CD4-positive, alpha-beta T cell treated with Interleukin-6 for 4 hours (primary cell): Measurements from ENCODE around the gene GIPC3.

ENCODE experiments used
- DNase-seq: peaks from one replicate; pipeline ENCODE4 v3.0.0-alpha.2; 2020; ENCODE audit warnings: mixed read lengths

Gene GIPC3

DNA sequence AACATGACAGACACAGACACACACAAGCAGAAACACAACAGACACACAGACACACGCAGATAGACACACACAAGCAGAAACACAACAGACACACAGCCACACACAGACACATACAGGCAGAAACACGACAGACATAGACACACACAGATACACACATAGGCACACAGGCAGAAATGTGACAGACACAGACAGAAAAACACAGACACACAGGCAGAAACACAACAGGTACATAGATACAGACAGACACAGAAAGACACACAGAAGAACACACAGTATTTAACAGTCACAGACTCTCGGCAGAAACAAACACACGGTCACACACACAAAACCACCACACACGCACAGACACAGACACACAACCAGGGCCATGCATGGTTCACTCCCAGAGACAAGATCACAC lies 20.5 kb downstream of the GIPC3 start:
- DNase-seq, result no peak

DNA sequence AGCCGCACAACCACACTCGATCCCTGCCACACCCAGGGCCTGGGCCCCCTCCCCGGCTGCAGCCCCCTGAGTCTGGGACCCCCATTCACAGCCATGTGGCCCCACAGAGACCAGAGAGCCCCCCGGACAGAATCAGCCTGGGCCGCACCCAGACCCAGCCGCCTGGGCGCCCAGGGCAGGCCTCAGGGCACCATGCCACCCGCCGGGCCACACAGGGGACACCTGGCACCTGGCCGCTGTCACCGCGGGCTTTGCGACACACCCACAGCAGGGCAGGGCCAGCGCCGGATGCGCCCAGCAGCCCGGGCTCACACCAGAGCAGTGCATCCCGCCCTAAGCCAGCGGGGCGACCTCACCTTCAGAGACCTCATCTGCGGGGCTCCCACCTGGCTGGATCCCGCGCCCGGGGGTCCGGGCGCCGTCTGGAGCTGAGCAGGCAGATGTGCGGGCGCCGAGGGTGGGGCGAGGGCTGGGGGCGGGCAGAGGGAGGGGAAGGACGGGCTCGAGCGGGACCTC lies 21.0 kb downstream of the GIPC3 start:
- DNase-seq, result peak; percentile 55

DNA sequence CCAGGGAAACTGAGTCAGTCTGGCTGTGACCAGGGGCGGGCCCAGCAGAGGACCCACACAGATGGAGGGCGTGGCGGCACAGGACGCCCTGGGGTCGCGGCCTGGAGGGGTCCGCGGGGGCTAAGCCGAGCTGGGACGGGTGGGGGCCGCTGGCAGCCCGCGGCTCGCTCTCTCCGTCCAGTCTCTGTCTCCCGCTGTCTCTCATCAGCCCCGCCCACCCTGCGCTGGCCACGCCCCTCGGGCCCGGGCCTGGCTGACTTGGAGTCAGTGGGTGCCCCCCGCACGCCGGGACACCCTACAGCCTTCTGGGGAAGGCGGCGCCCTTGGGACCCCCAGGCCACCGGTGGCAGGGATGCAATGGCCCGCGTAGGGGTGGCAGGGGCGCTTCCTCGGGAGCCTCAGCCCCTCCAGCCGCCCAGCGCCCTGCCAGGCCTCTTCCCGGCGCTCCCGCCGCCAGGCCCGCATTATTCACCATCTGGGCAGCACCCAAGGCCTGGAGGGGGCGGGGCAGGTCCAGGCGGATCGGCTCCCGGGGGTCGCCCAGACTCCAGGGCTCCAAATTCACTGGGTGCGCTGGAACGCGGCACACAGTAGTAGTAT lies 21.5 kb downstream of the GIPC3 start, which contains the start of gene TBXA2R:
TSS of gene TBXA2R (minus strand) at position 186 of the 600 bp plus-strand sequence. CDS start 6,241 bp downstream, outside the sequence.
- peak; percentile 72 for DNase-seq

DNA sequence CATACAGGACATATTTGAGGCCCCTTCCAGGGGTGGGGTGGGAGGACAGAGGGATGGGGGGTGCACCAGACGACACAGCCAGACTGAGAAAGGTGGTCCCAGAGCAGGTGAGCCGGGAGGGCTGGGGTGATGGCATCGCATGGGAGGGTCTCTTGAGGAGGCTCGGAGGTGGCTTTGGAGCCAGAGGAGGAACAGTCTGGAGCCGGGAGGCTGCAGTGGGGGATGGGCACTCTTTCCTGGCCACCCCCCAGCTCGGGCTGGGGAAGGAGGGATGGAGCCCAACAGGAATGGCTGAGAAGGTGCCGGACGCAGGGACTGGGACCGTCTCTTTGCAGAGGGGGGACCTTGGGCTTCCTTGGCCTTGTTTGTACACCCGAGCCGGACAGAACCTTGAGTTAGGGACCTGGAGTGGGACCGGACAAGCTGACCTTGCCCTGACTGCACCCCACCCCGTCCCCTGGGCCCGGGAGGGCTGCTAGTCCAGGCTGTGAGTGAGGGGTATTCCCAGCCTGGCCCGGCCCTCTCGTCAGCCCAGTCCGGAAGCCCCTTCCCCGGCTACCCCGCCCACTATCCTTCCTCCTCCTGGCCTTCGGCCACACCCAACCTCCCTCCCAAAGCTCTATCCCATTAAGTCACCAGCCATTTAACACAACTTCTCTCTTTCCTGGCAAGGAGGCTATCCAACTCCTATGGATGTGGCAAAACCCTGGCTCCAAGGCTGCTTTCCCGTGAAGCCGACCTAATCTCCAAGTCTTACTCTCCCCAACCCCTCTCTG lies 22.2 kb downstream of the GIPC3 start:
- DNase-seq, result no peak

DNA sequence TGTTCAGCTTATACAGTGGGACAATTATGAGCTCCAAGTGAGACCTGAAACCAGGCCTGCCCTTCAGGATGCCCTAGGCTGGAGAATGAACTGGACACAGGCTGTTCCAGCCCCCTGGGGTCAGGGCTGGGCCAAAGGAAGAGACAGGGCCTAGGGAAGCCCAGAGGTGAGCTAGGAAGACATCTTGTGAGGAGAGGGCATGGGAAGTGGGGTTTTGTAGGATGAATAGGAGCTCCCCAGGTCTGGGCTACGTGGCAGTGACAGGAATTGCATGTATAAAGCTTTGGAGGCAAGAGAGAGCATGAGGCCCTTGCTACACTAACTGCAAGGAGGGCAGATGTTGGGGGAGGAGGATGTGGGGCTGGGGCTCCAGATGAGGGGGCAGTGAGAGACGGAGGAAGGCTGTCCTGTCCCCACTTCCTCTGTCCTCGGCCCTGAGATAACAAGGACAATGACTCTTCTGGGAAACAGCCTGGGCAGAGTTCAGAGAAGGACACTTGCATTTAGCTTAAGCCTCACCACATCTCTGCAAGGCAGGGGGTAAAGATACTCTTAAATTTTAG lies 22.9 kb downstream of the GIPC3 start:
- DNase-seq, result no peak

DNA sequence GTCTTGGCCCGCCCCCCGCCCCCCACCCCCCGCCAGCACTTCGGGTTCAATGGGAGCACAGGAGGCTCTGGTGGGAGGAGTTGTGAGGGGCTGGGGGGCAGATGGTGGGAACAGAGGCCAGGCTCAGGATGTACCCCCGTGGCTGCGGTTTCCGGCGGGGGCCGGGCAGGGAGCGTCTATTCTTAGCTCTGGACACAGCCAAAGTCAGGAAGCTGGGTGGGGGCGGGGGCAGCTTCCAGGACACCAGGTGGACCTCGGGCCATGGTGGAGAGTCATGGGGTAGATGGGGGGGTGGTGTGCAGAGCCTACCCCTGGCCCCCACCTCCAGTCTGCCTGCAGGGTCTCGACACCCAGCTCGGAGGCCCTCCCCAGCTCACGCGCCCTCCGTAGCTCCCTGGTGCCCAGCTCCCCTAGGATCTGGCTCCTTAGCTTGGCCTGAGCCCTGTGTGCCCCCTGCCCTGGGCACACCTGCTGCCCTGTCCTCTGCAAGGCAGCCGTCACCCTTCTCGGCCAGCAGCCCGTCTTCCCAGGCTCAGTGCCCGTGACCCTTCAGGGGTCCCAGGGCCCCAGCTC lies 23.6 kb downstream of the GIPC3 start:
- DNase-seq, result no peak

DNA sequence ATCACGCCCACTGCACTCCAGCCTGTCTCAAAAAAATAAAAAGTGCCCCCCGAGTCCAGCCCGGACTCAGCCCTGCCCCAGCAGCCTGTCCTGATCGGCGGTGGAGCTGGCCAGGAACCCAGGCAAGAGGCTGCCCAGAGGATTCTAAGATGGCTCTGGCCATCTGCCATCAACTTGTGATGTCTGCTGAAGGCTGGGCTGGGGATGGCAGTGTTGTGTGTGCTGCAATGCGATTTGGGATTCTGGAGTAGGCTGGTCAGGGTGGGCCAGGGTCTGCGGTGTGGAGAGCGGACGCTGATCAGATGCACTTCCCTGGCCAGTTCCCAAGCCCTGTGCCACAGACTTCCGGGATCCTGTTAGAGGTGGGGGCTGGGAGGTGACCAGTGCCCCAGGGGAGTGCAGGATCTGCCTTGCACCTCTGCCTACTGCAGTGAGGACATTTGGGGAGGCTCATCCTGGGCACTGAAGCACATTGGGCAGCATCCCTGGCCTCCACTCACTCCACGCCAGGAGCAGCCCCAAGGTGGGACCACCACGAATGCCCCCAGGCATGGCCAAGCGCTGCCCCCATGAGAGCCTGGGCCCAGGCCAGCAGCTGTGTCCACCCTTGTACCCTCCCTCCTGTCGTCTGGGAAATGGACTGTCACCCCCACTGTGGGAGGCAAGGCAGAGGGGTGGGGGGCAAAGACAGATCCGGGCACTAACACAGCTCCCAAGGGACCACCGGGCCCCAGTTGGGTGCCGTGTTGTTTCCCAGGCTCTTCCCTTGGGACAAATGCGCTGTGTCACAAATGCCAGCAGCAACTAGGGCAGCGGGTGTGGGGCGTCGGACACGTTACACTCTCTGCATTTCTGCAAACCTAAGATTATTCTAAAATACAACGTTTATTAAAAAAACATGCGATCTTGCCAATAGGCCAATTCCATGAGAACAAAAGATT lies 24.8 kb downstream of the GIPC3 start:
- DNase-seq, result no peak

DNA sequence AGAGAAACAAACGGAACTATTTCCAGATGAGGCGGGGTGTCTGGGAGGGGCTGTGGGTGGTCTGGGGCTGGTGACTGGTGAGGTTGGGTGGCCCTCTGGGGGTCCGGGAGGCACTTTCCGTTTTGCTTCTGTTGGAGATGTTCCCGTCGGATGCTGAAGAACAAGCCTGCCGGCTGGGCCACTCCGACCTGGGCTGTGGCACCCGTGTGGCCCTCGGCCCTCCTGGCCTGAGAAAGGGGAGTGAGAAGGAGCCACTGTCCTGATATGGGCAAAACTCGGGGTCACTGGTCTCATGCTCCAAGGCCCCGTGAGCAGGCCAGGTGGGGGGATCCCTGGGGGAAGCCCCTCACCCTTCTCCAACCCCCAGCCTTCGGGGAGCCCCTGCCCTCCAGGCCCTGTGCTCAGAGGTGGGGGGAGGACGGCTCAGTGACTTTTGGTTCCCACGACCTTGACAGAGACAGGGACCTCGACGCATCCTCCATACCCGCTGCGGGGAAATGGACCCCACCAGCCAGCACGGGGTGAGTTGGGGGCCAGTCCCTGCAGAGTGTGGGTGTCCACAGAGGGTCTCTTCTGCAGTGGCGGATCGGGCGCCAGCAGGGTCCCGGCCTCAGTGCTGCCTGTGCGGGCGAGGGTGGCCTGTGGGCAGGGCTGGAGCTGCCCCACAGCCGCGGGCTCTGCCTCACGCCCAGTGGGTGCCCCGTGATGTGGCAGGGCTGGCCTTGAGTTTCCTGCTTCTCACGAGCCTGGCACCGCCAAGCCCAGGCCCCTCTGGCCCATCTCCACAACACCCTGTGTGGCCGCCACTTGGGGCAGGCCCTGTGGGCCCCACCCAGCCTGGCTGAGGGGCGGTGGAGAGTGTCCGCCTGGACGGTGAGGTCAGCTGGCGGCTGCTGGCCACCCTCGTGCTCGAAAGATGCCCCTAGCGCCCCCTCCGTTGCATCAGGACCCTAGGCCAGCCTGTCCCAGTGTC lies 25.8 kb downstream of the GIPC3 start:
- DNase-seq, result no peak

DNA sequence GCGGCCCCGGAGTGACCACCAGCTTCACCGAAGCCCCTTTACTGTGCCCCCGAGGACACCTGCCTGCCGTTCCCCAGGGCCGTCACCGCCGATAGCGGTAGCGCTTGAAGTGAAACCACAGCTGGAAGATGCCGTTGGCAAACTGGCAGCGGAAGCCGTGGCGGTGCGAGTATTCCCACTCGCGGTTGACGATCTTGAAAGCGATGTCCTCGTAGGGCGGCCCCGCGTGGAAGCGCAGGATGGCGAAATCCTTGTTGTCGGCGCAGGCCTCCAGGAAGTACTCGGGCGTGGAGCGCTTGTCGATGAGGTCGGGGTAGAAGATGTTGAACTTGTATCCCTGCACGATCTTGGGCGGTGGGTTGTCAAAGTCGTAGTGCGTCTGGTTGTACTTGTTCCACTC lies 26.6 kb downstream of the GIPC3 start:
- no peak for DNase-seq

DNA sequence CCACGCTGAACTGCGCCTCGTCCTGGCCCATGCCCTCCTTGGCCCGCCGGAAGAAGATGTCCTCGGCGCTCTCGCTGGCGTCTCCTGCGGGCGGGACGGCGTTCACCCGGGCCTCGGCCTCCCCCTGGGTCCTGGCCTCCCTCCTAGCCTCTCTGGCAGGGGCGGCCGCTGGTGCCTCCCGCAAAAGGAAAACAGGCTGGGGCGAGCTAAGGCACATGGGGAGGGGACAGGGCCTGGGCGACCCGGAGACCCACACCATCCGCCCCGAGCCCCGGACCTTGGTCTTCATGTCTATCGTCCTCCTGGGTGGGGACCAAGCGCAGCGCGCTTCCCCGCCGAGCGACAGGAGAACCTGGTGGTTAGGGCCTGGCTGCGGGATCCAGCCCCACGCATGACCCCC lies 27.1 kb downstream of the GIPC3 start:
- DNase-seq, result no peak

DNA sequence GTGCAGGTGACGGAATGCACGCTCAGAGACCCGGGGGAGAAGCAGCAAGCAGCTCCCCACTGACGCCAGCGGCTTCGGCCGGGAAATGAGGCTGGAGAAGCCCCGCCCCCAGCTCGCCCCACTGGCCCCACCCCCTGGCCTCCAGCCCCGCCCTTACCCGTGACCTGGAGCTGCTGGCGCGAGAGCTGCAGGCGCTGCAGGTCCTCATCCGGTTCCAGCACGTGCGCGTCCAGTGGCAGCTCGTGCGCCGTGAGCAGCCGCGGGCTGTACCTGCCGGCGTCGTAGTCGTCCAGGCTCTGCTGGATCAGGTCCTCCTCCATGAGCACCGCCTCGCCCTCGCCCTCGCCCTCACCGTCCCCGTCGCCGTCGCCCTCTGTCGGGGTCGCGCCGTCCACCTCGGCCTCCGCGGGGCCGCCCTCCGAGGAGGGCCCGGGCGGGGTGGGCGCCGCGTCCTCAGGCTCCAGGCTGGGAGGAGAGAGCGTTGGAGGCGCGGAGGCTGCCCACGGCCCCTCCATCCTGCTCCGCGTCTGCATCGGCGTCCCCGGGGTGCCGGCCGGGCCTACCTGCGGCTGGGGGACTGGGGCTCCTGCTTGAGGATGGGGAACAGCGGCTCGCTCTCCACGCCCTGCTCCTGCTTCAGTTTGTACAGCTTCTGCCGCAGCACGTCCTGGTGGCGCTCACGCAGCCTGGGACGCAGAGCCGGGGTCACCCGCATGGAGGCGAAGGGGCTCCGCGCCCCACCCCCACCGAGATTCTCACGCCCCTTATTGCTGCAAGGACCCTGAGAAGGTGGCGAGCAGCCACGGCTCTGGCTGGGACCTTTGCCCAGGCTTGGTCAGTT lies 27.8 kb downstream of the GIPC3 start:
- DNase-seq, result no peak

DNA sequence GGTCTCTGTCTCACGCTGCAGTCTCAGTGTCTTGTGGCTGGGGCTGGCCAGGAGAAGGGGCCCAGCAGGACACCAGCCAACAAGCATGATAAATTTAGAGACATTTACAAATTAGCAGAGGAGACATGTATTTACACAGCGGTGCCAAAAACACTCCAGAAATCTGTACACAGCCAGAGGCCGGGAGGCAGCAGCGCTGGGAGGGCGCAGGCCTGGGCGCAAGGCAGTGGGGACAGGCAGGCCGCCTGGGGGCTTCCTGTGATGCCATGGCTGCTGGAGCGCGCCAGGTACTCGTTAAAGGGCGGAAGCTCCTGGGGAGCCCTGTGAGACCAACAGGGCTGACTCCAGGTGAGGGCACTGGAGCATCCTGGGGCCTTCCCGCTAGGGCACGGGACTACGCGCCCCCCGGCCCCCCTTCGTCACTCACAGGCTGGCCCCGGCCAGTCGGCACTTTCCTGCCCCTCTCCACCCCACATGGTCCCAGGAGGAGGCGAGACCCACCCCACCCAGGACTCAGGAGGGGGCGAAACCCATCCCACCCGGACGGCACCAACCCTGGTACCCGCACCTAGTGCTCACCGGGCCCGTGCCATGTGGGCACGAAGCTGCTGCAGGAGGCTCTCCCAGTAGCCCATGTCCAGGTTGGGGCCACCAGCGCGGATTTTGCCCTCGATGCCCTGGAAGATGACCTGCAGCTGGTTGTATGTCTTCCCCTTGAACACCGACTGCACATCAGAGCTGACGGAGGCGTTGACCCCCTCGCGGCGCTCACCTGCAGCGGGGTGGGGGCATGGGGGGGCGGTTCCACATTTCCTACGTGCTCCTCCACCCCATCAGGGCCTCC lies 28.8 kb downstream of the GIPC3 start:
- DNase-seq, result no peak

DNA sequence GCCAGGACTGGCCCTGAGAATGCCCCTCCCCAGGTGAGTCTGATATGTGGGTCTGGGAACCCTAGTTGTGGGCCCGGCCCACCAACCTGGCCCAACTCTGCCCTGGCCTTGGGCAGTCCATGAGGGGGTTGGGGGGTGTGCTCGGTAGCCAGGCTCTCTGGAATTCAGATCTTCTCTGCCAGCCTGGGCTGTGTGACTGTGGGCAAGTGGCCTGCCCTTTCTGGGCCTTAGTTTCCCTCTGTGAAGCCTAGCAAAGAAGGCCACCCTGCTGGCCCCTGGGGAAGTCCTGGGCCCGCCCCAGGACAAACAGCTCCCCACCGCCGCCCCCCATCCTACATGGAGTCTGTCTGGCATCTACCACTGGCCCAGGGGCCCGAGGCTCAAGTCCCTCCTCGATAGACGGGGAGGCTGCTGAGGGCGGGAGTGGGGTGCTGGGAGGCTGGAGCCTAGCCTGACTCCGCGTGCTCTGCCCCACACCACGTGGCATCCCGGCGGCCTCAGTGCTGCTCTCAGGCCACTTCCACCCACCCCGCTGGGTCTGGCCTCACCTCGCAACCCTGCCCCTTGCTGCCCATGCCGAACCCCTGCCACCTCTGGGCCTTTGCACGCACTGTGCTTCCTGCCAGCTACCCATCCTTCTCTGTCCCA lies 29.7 kb downstream of the GIPC3 start:
- no peak for DNase-seq

DNA sequence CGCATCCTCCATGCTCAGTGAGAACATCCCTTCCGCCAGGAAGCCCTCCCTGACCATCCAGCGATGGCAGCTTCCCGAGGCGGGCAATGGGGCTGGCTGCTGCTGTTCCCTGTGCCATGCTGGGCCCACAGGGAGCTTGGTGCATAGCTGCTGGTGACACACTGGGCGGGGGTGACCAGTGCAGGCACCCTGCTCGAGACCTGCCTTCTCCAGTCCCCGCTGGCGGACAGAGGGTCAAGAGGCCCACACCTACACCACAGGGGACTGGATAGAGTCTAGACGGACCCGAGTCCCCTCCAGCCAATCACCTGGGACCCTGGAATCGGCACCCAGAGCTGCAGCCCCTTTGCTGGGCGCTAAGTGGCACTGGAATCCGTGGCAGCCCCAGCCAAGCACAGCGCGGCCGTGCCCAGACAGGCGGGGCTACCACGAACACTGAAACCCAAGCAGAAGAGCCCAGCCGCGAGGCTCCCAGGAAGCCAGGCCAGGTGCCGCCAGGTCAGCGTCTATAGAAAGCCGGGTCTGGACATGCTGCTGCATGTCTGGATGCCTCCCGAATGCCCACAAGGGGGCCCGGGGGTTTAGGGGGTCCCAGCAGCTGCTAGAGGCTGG lies 30.4 kb downstream of the GIPC3 start:
- no peak for DNase-seq

DNA sequence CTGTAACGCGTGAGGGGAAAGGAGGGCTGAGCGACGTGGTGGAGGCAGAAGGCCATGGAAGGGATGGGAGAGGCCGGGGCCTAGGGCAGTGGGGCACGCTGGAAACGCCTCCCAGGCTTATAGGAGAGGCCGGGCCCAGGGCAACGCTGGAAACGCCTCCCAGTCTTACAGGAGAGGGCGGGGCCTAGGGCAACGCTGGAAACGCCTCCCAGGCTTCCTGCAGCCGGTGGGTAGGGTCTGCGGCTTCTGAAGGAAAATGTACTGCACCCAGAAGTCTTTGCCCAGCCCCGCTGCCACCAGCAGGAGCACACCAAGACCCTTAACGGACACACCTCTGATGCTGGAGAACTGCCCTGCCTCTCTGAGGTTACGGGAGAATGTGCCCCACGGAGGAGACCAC lies 32.2 kb downstream of the GIPC3 start:
- DNase-seq, result peak; percentile 64

DNA sequence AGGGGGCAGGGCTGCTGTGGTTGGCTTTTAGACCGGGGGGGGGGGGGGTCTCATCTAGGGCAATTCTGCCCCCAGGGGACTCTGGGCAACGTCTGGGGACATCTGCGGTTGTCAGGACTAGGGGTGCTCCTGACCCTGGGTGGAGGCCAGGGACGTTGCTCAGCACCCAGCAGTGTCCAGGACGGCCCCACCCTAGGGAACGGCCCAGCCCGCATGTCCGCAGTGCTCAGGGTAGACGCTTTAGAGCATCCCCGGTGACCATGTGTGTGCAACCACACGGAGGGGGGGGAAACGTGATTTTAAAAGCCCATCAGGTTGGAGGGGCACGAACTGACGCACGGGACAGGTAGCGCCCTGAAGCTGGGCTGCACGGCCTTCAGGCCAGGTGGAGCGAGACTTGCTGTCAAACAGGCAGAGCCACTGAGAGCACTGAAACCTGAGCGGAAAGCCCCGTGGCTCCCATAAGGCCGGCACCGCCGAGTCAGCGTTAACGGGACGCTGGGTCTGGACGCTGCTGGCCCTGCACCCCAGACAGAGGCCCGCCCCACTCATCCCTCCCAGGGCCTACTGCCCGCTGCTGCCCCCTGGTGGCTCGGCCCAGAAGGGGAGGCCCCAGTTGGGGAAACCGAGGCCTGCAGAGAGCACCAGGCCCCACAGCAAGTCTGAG lies 33.0 kb downstream of the GIPC3 start:
- DNase-seq, result peak; percentile 67

DNA sequence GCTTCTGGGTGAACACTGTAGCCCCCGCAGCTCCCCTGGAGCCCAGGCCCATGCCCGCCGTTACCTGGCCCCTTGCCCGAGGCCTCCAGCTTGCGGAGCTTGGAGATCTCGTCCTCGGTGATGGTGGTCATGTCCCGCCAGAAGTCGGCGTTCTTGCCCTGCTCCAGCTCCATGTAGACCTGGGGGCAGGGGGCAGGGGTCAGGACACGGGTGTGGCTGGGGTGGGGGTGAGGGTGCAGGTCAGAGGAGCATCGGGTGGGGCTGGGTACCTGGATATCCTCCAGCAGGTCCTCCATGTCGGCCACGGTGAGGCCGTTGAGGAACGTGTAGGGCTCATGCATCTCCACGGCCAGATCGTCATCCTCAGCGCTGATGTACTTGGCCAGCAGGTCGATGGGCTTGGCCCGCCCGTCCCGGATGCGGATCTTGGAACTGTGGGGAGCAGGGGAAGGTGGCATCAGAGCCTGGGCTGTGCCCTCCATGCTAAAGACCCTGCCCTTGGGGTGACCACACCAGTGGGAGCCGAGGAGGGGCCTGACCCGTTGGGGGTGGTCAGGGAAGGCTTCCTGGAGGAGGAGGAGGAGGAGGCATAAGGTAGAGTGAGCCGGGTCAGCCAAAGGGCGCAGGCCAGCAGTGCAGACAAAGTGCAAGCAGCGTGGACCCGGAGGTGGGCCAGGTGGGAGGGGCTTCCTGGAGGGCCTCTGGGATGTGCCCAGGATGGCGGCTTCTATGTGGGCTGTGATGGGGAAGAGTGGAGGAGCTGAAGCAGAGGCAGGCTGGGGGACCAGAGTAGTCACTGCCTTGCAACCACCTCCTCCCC lies 33.7 kb downstream of the GIPC3 start:
- no peak for DNase-seq
